ENCODE measurements around the gene VIPR1. TPM values are rescaled to one million over a fixed set of nuclear protein-coding genes. Genes with fewer than 3 reads are reported as not detected.

Gene VIPR1
- total RNA-seq, 1 experiment from 2014 or later = 9.4 TPM

DNA sequence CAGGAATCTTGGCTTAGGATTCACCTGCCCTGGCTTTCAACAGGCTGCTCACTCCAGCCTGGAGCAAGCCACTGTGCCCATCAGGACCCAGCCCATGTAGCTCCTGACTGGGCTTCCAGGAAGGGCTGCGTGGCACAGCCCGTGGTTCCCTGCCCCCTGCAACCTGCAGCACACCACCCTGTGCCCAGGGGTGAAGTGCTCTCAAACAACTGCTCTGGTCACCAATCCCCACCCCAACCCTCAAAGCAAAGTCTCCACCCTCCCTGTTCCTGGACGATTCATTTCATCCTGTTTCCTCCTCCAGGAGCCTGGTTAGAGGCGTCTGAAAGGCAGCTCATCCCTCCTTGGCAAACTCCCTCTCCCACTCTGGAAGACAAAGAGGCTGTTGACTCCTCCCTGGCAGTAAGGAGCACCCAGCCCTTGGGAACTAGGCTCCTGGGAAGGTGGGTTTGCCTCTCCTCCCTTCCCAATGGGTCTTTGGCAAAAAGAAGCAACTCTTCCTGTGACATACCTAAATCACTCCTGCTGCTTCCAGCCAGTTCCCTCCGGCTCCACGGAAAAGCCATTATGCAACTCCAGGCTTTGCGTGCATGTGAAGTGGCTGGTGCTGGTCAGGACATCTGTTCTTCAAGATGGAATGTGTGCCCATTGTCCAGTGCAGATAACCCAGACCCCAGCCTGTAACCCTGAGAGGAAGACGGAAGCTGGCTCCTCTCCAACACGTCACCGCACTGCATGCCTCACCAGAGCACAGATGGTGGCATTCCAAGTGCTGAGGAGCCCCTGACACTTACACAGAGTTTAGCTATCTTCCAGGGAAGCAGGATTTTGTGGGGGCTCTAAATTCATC is 29.1 kb upstream of the VIPR1 start:
- Mint-ChIP-seq H3K9me3 (no peaks in the 10 kb centered on the region), H3K4me1 (peaks cover 3% of the 10 kb centered on the region), H3K27ac (no peak overlapping the region), H3K4me3 (no peak overlapping the region), H3K36me3 (no peaks in the 10 kb centered on the region), H3K27me3 (ENCODE audit: low read depth) (peaks cover 12% of the 10 kb centered on the region)
- no peak for TF ChIP-seq ESRRA (CRISPR knock-in tag; IDR thresholded peaks at IDR 0.05; ENCODE audit: borderline replicate concordance)
- TF ChIP-seq, protein P1, sequence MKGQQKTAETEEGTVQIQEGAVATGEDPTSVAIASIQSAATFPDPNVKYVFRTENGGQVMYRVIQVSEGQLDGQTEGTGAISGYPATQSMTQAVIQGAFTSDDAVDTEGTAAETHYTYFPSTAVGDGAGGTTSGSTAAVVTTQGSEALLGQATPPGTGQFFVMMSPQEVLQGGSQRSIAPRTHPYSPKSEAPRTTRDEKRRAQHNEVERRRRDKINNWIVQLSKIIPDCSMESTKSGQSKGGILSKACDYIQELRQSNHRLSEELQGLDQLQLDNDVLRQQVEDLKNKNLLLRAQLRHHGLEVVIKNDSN (CRISPR knock-in tag; IDR thresholded peaks at IDR 0.05) = no peak
- no peak for TF ChIP-seq GRHL2 (CRISPR knock-in tag; IDR thresholded peaks at IDR 0.05; ENCODE audit: insufficient replicate concordance, severe bottlenecking)
- TF ChIP-seq, protein P2, sequence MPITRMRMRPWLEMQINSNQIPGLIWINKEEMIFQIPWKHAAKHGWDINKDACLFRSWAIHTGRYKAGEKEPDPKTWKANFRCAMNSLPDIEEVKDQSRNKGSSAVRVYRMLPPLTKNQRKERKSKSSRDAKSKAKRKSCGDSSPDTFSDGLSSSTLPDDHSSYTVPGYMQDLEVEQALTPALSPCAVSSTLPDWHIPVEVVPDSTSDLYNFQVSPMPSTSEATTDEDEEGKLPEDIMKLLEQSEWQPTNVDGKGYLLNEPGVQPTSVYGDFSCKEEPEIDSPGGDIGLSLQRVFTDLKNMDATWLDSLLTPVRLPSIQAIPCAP (CRISPR knock-in tag; IDR thresholded peaks at IDR 0.05) = no peak
- TF ChIP-seq MXD4 (CRISPR knock-in tag; IDR thresholded peaks at IDR 0.05; ENCODE audit: borderline replicate concordance) = no peak
- TF ChIP-seq ELF4 (CRISPR knock-in tag; IDR thresholded peaks at IDR 0.05; ENCODE audit: low read depth) = no peak
- TF ChIP-seq, protein P3, sequence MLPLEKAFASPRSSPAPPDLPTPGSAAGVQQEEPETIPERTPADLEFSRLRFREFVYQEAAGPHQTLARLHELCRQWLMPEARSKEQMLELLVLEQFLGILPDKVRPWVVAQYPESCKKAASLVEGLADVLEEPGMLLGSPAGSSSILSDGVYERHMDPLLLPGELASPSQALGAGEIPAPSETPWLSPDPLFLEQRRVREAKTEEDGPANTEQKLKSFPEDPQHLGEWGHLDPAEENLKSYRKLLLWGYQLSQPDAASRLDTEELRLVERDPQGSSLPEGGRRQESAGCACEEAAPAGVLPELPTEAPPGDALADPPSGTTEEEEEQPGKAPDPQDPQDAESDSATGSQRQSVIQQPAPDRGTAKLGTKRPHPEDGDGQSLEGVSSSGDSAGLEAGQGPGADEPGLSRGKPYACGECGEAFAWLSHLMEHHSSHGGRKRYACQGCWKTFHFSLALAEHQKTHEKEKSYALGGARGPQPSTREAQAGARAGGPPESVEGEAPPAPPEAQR (CRISPR knock-in tag; IDR thresholded peaks at IDR 0.05) = no peak
- no peak for TF ChIP-seq GABPB1 (CRISPR knock-in tag; IDR thresholded peaks at IDR 0.05)
- TF ChIP-seq SMAD4 (CRISPR knock-in tag; IDR thresholded peaks at IDR 0.05) = no peak
- TF ChIP-seq, protein P4, sequence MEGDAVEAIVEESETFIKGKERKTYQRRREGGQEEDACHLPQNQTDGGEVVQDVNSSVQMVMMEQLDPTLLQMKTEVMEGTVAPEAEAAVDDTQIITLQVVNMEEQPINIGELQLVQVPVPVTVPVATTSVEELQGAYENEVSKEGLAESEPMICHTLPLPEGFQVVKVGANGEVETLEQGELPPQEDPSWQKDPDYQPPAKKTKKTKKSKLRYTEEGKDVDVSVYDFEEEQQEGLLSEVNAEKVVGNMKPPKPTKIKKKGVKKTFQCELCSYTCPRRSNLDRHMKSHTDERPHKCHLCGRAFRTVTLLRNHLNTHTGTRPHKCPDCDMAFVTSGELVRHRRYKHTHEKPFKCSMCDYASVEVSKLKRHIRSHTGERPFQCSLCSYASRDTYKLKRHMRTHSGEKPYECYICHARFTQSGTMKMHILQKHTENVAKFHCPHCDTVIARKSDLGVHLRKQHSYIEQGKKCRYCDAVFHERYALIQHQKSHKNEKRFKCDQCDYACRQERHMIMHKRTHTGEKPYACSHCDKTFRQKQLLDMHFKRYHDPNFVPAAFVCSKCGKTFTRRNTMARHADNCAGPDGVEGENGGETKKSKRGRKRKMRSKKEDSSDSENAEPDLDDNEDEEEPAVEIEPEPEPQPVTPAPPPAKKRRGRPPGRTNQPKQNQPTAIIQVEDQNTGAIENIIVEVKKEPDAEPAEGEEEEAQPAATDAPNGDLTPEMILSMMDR (IDR thresholded peaks at IDR 0.05) = no peak
- TF ChIP-seq ZNF396 (CRISPR knock-in tag; IDR thresholded peaks at IDR 0.05; ENCODE audit: borderline replicate concordance) = no peak
- DNase-seq (ENCODE audit: low spot score) = no peak
- ATAC-seq = peak; percentile 22; the same call in 1 of the 2 replicates
- ChIA-PET POLR2A (interaction anchor here (0.6 kb wide), 1 partner anchor 8 kb away, joined by 4 read pairs; no protein-coding TSS in a partner anchor), CTCF (interaction anchor here (1.6 to 1.8 kb wide), 2 partner anchors 28 to 62 kb away, joined by 5 to 6 read pairs; no protein-coding TSS in a partner anchor)

DNA sequence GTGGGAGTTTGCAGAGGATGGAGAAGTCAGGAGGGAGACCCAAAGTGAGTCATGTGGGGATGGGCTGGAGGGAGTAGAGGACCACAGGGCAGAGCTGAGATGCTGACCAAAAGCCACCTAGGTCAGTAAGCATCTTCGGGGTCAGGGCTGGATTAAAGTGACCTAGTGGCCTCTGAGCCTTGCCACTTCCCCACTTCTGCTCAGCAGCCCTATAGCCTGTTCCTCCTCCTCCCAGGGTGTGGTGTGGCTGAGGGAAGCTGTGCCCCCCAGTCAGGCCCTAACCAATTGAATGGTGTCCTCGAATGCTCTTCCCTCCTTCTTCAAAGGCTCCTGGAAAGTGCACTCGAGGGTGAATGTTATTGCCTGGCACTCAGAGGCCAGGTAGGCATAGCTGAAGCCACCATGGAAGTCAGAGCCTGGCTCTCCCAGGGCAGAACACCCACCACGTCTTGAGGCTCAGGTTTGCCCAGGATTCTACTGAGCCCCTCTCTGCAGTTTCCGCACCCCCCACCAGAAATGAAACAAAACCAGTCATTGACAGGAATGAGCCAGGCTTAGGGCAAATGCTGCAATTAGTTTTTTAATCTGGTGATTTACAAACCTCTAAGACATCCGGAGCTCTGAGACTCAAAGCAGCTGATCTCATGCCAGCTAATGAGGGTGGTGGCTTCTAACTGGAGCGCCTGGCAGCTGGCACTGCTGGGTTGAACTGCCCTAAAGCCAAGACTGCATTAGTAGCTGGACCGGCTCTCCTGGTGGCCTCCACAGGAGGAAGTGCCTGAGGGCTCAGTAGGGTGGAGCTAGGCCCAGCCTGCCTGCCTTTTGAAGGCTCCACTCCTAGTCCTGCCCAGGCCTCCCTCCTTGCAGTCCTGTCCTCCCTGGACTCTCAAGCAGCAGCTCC is 26.0 kb upstream of the VIPR1 start:
- POLR2A ChIA-PET = no interaction called here

More for the DNA sequence above, 26.0 kb upstream of the VIPR1 start:
- peaks cover 24% of the 10 kb centered on the region for H3K9me3 Mint-ChIP-seq
- peaks cover 18% of the 10 kb centered on the region for H3K36me3 Mint-ChIP-seq
- H3K27ac Mint-ChIP-seq = no peak overlapping the region
- DNase-seq (ENCODE audit: low spot score) = no peak
- peaks cover 33% of the 10 kb centered on the region for H3K27me3 Mint-ChIP-seq (ENCODE audit: low read depth)
- CTCF ChIA-PET = interaction anchor here (0.9 to 1.3 kb wide), 4 partner anchors 21 to 33 kb away, joined by 3 to 5 read pairs (median 4); partner anchors contain the start of gene VIPR1
- peaks cover 3% of the 10 kb centered on the region for H3K4me1 Mint-ChIP-seq
- peak; percentile 41; the same call in 1 of the 2 replicates for ATAC-seq
- TF ChIP-seq NR2C2 (CRISPR knock-in tag; IDR thresholded peaks at IDR 0.05) = no peak
- TF ChIP-seq, protein P5, sequence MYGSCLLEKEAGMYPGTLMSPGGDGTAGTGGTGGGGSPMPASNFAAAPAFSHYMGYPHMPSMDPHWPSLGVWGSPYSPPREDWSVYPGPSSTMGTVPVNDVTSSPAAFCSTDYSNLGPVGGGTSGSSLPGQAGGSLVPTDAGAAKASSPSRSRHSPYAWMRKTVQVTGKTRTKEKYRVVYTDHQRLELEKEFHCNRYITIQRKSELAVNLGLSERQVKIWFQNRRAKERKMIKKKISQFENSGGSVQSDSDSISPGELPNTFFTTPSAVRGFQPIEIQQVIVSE (CRISPR knock-in tag; IDR thresholded peaks at IDR 0.05; ENCODE audit: borderline replicate concordance) = no peak
- TF ChIP-seq, protein P1 (CRISPR knock-in tag; IDR thresholded peaks at IDR 0.05) = no peak
- TF ChIP-seq CREM (CRISPR knock-in tag; IDR thresholded peaks at IDR 0.05) = no peak
- TF ChIP-seq ETV6 (CRISPR knock-in tag; IDR thresholded peaks at IDR 0.05) = no peak
- TF ChIP-seq, protein P6, sequence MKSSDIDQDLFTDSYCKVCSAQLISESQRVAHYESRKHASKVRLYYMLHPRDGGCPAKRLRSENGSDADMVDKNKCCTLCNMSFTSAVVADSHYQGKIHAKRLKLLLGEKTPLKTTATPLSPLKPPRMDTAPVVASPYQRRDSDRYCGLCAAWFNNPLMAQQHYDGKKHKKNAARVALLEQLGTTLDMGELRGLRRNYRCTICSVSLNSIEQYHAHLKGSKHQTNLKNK (CRISPR knock-in tag; IDR thresholded peaks at IDR 0.05) = no peak
- TF ChIP-seq NR1H2 (CRISPR knock-in tag; IDR thresholded peaks at IDR 0.05) = no peak
- H3K4me3 Mint-ChIP-seq = no peak overlapping the region
